Gastroesophageal sphincter (tissue), 3 donors: ENCODE measurements around the gene LSAMP.

ENCODE experiments used
- EP300 ChIP-seq: sonication (generic); formaldehyde crosslinking; IDR thresholded peaks from one replicate; pipeline ENCODE4 v1.6.1; 2017; ENCODE audit warnings: antibody characterized with exemption, mild to moderate bottlenecking
- POLR2A ChIP-seq, 2 donors: fragments of 450-650 bp; IDR thresholded peaks; one replicate each; pipeline ENCODE4 v1.6.1; 2017; ENCODE audit warnings: antibody characterized with exemption in 2 of 2, mild to moderate bottlenecking in 2 of 2, moderate library complexity in 1 of 2
- POLR2AphosphoS5 ChIP-seq: sonication (generic); formaldehyde crosslinking; IDR thresholded peaks from one replicate; pipeline ENCODE4 v1.6.1; 2017; ENCODE audit warnings: antibody characterized with exemption
- TF ChIP-seq, protein P1 (sequence below), 4 experiments: fragments of 200-600 bp in 2 of 4; fragments of 450-650 bp in 2 of 4; sonication (generic) in 1 of 4; IDR thresholded peaks; one replicate each; pipeline ENCODE4 v1.5.1; 2017 to 2019; ENCODE audit warnings: antibody characterized with exemption in 4 of 4, mild to moderate bottlenecking in 2 of 4, moderate library complexity in 2 of 4

DNA sequence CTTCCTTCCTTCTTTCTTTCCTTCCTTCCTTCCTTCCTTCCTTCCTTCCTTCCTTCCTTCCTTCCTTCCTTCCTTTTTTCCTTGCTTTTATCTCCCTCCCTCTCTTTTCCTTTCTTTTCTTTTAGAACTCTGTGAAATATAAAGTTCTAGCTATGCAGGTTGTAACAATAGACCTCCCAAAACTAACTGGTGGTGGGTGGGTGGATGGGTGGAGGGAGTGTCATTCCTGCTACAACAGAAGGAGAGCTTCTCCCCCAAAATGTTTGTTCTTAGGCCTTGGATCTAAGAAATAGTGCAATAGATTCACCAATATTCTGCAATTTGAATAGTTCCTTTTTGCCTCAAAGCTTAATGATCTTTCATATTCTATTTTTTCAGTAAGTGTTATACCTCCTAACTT is 606.0 kb downstream of the LSAMP start:
- TF ChIP-seq EP300 = no peak
- no peak for TF ChIP-seq POLR2A (IDR thresholded peaks at IDR 0.05)
- TF ChIP-seq, protein P1, sequence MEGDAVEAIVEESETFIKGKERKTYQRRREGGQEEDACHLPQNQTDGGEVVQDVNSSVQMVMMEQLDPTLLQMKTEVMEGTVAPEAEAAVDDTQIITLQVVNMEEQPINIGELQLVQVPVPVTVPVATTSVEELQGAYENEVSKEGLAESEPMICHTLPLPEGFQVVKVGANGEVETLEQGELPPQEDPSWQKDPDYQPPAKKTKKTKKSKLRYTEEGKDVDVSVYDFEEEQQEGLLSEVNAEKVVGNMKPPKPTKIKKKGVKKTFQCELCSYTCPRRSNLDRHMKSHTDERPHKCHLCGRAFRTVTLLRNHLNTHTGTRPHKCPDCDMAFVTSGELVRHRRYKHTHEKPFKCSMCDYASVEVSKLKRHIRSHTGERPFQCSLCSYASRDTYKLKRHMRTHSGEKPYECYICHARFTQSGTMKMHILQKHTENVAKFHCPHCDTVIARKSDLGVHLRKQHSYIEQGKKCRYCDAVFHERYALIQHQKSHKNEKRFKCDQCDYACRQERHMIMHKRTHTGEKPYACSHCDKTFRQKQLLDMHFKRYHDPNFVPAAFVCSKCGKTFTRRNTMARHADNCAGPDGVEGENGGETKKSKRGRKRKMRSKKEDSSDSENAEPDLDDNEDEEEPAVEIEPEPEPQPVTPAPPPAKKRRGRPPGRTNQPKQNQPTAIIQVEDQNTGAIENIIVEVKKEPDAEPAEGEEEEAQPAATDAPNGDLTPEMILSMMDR (IDR thresholded peaks at IDR 0.05) = no peak
- TF ChIP-seq POLR2AphosphoS5 = no peak
